HG03139 (cell line): ENCODE data around the gene HBG1.
A peak's percentile ranks its signal among the peaks of the same experiment; 100 is the strongest.

Experiments used
- ATAC-seq: cut with Tn5 transposase; IDR thresholded peaks from one replicate; pipeline ENCODE4 v1.9.1; 2021; ENCODE audit not compliant: unreplicated experiment

HBG1 gene

DNA sequence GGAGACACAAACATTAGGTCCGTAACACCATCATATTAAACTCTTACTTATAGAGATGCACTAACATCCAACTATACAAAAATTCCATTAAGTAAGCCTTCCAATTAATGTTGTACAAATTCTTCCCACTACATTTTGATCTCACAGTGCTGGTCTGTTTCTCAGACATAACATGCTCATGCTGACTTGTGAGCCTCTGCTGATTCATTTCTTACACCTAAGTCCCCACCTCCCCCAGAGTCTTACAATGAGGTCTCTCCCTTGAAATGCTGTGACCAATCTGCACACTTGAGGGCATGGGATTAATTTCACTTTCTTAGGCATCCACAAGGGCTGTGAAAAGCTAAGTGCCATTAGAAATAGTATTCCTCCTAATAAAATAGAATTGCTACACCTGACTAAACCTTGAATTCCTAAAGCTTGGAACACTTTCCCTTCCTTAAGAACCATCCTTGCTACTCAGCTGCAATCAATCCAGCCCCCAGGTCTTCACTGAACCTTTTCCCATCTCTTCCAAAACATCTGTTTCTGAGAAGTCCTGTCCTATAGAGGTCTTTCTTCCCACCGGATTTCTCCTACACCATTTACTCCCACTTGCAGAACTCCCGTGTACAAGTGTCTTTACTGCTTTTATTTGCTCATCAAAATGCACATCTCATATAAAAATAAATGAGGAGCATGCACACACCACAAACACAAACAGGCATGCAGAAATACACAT is 2.0 kb downstream of the HBG1 start:
- ATAC-seq: no peak

DNA sequence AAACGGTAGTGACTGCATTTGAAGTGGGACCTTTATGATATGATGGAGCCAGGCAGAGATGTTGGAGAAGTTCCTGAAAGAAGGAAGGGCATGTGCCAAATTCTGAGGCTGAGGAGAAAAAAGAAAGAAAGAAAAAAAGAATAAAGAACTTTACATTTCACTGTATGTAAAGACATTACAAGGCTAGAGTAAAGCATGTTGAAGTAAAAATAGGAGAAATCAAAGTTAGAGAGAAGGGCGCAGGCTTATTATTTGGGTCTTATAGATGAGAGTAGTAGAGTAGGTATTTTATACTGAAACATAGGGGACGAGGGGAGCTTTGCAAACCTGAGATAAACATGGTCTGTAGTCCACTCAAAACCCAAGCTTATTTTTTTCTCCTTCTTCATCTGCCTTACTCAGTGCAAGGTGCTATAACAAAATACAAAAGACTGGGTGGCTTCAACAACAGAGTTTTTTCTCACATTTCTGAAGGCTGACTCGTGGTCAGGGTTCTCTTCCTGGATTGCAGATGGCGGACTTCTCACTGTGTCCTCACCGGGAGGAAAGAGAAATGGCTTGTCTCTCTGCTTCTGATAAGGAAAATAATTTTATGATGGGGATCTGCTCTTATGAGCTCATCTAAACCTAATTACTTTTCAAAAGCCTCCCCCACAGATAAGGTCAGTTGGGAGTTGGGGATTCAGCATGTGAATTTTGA is 2.7 kb downstream of the HBG1 start:
- no peak for ATAC-seq

DNA sequence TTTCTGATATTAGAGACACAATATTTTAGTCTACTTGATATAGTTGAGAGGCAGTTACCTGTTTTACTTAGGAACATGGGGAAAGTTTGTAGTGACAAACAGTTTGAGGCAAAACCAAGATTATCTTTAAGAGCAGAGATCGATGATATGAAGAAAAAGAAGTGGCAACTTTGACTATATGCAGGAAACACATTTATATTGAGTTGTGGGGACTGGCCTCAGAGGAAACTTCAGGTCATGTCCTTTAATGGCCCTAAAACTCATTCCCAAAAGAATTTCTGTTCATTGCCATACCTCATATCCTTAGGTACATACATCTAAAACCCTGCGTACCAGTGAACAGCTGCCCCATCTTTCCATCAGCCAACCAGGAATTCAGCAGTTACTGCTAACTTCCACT is 4.5 kb downstream of the HBG1 start:
- no peak for ATAC-seq

DNA sequence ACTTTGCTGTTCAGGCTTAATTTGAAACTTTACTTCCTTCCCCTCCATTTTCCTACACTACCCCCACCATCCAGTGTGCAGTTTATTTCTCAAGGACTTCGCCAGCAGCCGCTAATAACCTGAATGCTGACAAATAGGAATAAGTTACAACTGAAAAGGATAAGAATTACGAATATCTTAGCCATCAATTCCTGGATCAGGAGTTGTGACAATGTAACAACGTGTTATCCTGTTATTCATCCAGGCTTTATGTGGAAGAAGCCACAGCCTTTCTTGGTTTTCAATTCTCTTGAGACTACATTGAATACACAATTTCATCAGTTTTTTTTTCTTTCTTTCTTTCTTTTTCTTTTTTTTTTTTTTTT is 5.9 kb downstream of the HBG1 start:
- ATAC-seq: no peak

DNA sequence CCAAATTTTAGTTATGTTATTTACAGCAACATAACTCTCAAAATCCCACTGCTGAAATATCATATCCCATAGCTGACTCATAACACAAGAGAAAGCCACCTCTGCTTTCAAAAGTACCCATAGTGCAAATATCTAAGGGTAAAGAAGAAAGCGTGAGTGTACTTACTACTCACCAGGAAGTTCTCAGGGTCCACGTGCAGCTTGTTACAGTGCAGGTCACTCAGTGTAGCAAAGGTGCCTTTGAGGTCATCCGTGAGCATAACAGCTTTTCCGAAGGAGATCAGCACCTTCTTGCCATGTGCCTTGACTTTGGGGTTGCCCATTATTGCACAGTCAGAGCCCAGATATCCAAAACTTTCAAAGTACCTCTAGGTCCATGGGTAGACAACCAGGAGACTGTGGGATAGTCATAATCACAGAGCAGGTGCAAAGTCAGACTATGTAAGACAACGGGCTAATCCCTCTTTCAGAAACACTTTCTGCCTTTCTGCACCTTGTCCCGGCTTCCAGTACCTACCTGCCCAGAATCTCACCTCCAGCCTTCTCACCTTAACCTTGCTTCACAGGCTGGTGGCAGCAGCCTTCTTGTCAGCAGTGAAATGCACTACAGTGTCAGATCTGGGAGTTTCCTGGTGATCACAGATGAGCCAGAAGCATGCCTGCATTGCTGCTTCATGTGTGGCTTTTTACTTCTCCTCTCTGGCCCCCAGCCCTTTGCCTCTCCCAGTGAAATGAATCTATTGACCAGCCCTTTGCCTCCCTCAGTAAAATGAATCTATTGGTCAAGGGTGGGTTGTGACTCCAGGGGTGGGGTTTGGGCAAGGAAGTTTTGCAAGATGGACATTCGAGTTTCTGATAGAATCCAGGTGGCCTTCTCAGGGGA is 6.5 kb downstream of the HBG1 start:
- ATAC-seq: peak; percentile 70

DNA sequence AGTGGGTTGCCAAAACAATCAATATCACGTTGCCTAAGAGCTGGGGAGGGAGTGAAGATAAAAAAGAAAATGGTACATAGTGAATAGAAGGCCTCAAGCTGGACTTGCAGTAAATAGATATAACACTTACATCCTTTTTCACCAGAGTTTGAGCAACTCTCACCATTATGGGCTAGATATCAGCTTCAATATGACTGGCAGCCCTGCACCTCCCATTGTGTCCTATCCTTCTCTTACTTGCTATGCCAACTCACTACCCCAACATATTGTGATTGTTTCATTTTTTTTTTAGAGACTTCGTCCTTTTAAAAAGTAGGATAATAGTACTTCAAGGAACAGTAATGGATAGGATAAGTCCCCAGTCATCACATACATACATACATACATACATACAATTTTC is 7.4 kb downstream of the HBG1 start:
- no peak for ATAC-seq

DNA sequence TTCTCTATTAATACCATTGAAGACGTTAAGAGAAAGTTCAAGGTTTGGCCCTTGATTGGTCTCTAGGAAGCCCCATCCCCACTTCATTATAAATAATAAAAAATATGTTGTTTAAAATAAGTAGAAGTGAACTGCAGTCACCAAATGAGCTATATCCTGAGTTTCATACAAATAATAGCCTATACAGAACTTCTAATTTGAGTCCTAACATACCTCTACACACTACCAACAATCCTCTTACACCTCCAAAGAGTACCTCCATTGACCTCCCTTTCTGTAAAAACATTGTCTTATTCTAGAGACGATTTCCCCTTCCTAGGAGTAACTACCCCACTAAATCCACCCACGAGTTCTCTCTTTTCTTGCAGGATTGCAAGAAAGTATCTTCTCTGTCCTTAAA is 8.2 kb downstream of the HBG1 start:
- ATAC-seq: no peak

DNA sequence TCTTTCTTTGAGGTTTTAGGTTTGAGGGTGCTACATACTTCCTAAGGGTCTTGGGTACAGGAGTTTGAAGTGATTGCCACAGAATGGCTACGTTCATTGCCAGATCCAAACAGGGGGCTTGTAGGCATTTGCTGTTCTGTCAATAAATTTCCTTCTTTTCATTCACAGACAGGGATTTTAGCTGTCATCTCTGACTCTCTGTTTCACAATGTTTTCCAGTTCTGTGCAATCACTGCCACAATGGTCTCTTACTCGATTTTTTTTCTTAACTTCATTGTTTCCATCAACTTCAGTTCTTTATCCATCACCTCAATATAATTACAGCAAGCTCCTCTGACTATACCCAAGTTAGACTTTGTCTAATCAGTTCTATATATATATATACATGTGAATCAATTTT is 9.2 kb downstream of the HBG1 start:
- no peak for ATAC-seq

DNA sequence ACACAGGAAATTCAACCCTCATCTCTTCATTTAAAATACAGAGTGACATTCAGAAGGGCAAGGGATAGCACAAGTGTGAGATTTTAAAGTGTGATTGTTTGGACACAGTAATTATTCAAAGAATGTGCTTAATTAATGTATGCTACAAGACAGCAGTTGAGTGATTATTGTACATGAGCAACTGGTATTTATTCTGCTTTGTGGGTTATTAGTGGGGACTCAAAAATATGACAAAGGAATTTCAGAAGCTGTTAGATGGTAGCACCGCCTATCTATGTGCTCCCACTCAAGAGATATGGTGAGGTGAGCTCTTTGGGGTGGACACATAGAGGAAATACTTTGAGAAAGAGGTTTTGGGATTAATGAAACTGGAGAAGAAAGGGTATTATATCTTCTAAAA is 9.6 kb downstream of the HBG1 start:
- ATAC-seq: no peak

DNA sequence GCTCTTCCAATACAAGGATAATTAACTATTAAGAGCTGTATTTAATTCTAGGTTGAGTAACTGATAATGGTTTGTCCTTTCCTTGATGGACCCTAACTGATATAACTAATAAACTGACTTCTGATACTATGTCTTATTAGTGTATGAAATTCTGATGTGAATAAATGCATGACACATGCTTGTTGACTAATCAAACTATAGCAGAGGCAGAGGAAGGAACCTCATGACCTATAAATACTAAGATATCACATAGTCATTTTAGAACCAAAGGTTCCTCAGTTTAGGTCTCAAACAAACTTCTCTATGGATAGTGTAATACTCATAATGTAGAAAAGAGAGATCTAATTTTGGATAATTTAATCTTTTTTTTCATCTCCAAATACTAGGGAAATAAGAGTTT is 10.6 kb downstream of the HBG1 start:
- ATAC-seq: no peak

DNA sequence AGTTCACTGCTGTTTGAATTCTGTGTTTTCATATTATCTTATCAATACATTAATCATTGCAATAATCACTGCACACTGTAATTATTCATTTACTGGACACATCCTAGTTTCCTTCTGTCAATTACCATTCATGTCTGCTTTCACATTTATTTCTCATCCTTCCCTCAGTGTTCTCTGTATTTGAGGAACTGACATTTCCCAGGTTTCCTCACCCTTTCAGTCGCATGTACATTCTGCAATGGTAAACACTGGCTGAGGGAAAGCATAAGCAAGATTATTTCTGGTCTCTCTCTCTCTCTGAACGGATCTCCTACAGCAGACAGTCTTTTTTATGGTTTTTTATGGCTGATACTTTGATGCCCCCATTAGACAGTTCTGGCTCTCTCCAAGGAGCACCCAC is 11.2 kb downstream of the HBG1 start:
- no peak for ATAC-seq

DNA sequence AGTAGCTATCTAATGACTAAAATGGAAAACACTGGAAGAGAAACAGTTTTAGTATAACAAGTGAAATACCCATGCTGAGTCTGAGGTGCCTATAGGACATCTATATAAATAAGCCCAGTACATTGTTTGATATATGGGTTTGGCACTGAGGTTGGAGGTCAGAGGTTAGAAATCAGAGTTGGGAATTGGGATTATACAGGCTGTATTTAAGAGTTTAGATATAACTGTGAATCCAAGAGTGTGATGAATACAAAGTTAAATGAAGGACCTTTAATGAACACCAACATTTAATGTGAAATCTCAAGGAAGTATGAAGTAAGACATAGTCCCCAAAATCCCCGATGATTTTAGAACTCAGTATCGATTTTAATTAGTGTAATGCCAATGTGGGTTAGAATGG is 12.2 kb downstream of the HBG1 start:
- no peak for ATAC-seq

DNA sequence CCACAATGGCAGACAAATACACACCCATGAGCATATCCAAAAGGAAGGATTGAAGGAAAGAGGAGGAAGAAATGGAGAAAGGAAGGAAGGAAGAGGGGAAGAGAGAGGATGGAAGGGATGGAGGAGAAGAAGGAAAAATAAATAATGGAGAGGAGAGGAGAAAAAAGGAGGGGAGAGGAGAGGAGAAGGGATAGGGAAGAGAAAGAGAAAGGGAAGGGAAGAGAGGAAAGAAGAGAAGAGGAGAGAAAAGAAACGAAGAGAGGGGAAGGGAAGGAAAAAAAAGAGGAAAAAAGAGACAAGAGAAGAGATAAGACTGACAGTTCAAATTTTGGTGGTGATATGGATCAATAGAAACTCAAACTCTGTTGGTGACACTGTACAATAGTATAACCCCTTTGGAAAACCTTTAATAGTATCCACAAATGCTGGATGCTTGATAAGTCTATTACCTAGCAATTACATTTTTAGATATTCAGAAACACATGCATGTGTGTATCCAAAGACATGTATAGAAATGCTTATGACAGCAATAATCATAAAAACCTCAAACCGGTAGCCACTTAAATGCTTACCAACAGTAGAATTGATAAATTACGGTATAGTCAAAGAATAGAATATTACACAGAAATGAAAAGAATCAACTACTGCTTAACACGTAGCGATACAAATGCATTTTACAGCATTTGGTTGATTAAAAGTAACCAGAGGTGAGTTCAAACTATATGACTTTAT is 14.1 kb downstream of the HBG1 start:
- ATAC-seq: no peak

DNA sequence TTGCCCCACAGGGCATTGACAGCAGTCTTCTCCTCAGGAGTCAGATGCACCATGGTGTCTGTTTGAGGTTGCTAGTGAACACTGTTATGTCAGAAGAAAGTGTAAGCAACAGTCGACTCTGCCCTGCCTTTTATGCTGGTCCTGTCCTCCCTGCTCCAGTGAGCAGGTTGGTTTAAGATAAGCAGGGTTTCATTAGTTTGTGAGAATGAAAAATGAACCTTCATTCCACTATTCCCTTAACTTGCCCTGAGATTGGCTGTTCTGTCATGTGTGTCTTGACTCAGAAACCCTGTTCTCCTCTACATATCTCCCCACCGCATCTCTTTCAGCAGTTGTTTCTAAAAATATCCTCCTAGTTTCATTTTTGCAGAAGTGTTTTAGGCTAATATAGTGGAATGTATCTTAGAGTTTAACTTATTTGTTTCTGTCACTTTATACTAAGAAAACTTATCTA is 15.2 kb downstream of the HBG1 start, which contains the start of gene HBD:
Gene HBD, minus strand, starts transcription at position 103 of the 454 bp plus-strand sequence. Its CDS starts 50 bp downstream, at position 53.
- peak; percentile 87 for ATAC-seq

DNA sequence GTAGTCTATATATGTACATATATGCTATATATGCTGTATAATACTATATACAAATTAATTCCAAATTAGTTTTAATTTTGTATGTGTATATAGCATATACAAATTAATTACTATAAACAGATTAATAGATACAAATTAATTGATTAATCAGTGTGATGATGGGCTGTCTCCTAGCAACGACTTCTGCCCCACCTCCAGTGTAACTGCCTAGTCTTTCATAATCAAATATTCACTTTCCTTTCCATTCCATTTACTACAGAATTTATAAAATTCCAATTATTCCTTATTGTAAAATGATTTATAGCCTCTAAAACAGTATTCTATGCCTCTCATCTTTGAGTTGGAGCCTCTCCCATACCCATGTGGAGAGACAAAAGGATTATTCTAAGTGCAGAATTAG is 16.4 kb downstream of the HBG1 start:
- no peak for ATAC-seq

DNA sequence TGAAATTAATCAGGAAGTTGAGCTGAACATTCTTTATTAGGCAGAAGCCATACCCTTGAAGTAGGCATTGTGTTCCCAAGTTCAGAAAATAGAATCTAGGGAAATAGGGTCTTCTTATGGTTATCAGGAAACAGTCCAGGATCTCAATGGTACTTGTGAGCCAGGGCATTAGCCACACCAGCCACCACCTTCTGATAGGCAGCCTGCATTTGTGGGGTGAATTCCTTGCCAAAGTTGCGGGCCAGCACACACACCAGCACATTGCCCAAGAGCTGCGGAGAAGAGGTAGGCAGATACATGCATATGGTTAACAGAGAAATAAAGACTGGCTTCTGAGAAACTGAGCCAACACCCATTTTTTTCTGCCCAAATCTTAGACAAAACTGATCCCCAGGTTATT is 16.8 kb downstream of the HBG1 start:
- ATAC-seq: no peak

DNA sequence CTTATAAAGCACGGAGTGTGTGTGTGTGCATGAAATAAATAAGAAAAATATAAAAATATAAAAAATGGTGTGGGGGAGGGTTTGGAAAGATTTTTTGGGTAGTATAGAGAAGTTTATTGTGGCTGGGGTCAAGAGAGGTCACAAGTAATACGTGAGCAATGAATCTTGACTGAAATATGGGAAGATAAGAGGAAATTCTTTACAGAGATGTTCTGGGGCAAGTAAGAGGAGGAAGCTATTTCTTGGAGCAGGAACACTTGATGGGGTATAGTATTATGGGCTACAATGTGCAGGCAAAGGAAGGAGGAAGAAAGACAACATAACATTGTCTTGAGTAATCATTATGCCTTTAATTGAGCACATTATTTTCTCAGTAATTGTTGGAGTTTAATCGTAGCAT is 17.5 kb downstream of the HBG1 start:
- no peak for ATAC-seq

DNA sequence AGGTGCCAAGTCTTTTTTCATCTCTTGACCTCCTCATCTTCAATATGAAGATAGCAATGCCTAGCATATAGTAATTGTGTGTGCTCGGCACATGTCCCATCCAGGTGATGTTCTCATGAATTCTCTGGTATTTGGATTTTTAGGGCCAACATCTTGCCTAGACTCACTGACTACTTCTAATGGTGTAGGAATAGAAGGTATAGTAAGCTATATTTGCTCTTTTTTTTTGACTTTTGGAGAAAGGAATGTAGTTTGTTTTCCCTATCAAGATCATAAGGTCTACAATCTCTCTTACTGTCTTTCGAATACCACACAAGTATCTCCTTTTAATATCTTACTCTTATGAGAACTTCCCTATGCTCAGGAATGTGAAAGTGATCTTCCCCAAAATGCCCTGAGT is 18.5 kb downstream of the HBG1 start:
- ATAC-seq: no peak

DNA sequence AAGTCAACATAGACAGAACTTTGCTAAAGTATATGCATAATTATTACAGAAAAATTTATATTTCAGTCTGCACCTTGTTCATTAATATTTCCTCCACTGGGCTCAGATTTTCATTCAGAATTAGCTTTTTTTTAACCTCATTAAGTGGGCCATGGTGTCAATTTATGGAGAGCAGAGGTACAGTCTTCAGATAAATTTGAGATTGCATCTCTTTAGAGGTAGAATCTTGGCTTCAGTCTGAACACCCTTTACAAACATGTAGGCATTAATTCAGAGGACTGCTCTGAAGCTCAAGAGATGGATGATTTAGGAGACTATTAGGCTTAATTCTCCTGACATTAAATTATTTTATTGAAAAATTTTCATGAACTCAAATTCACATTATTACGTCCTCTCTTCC is 19.4 kb downstream of the HBG1 start:
- no peak for ATAC-seq

DNA sequence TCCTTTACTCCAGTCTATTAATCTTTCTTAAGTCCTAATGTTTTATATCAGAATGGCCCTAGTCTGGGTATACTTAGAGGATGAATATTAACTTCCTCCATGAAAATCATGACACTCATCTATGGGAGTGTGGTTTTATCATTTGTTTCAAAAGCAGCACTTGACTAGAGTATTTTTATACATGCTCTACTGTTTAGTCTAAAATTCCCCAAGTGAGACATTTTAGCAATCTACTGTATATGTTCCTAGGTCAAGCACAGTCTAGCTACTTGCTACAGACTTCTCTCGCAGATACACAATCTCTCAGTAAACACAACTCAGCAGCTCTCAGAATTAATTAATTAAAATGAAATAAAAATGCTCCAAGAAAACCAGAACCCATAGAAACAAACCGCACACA is 19.9 kb downstream of the HBG1 start:
- ATAC-seq: no peak

DNA sequence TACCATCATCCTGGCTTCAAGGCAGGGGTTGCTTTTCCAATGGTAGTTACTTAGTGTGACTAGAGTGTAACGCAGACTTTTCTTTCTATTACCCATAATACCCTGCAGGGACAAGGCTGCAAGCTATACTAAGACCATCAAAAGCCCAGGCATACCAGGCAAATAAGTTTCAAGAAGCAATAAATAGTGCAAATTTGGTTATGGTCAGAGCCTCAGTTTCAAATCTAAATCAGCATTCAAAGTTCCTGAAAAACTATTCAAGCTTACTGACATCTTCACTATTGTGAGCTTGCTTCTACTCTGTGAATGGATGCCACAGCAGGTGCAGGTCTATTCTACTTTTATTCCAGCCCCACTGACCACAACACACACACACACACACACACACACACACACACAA is 20.3 kb downstream of the HBG1 start:
- no peak for ATAC-seq
